Bronchus fibroblast of lung (primary cell): ENCODE measurements around the gene RTN4RL2. TPM values are rescaled to one million over a fixed set of nuclear protein-coding genes. Genes with fewer than 3 reads are reported as not detected.

Experiments
- total RNA-seq: library from RNA; depleted of rRNA; stranded (reverse); fragments of >200 nt; gene quantifications from 2 replicates; pipeline ENCODE4 v1.2.3, GENCODE V29; 2015

Gene RTN4RL2
- 1.3 TPM in 2 replicates for total RNA-seq

GRCh38 chr11:57460022-57460757, at the start of gene RTN4RL2:
RTN4RL2 (plus strand) TSS chr11:57460528; CDS start chr11:57460866, 338 bp downstream.

GRCh38 chr11:57426929-57427726, 33.2 kb upstream of the RTN4RL2 start, which contains the start of gene SLC43A3:
SLC43A3 (minus strand) TSS chr11:57427121; CDS start chr11:57426172, 949 bp downstream.

GRCh38 chr11:57515332-57516060, 55.2 kb downstream of the RTN4RL2 start, which contains the start of gene SLC43A1:
SLC43A1 (minus strand) TSS chr11:57515702; CDS start chr11:57514111, 1,591 bp downstream.

Other genes with a start within 250 kb of the RTN4RL2 start
- gene APLNR, start 223.3 kb upstream of the RTN4RL2 start, total RNA-seq, result not detected in 2 replicates
- gene TNKS1BP1, start 135.6 kb upstream of the RTN4RL2 start, total RNA-seq, result 60.4 and 70.6 TPM in 2 replicates
- gene SSRP1, start 124.6 kb upstream of the RTN4RL2 start, total RNA-seq, result 140 and 147 TPM in 2 replicates
- 0.15 TPM in 1 of 2 replicates, not detected in the other for gene P2RX3, start 122.2 kb upstream of the RTN4RL2 start, total RNA-seq
- not detected in 2 replicates for gene PRG3, start 79.4 kb upstream of the RTN4RL2 start, total RNA-seq
- not detected in 2 replicates for gene PRG2, start 69.9 kb upstream of the RTN4RL2 start, total RNA-seq
- 64.2 and 82.5 TPM in 2 replicates for gene SLC43A3, start 33.4 kb upstream of the RTN4RL2 start, total RNA-seq
- 17.1 and 18.8 TPM in 2 replicates for gene SLC43A1, start 55.2 kb downstream of the RTN4RL2 start, total RNA-seq
- gene TIMM10, start 70.2 kb downstream of the RTN4RL2 start, total RNA-seq, result 53.1 and 56.5 TPM in 2 replicates
- not detected in 2 replicates for gene SMTNL1, start 77.1 kb downstream of the RTN4RL2 start, total RNA-seq
- gene UBE2L6, start 107.1 kb downstream of the RTN4RL2 start, total RNA-seq, result 35.1 and 41.9 TPM in 2 replicates
- 56.3 and 67.6 TPM in 2 replicates for gene SERPING1, start 137.2 kb downstream of the RTN4RL2 start, total RNA-seq
- gene YPEL4, start 189.4 kb downstream of the RTN4RL2 start, total RNA-seq, result 0.17 and 0.45 TPM in 2 replicates
- gene CLP1, start 197.2 kb downstream of the RTN4RL2 start, total RNA-seq, result 15.0 and 15.8 TPM in 2 replicates
- gene ZDHHC5, start 207.6 kb downstream of the RTN4RL2 start, total RNA-seq, result 37.3 and 39.7 TPM in 2 replicates